Left ventricle myocardium inferior (tissue), 1 donor: ENCODE measurements around the gene NPAS2. TPM values are rescaled to one million over a fixed set of nuclear protein-coding genes. Genes with fewer than 3 reads are reported as not detected.
A peak's percentile ranks its signal among the peaks of the same experiment; 100 is the strongest.

Experiments
- DNase-seq: peaks from one replicate; pipeline ENCODE4 v3.0.0-alpha.2; 2020
- H3K27ac ChIP-seq: fragments of 200-600 bp; replicated peaks from 2 replicates; pipeline ENCODE4 v1.8.0; 2021
- H3K27me3 ChIP-seq: fragments of 200-600 bp; 2 replicates; pipeline ENCODE4 v1.8.0; 2021; ENCODE audit warnings: low read depth
- H3K36me3 ChIP-seq: fragments of 200-600 bp; 2 replicates; pipeline ENCODE4 v1.8.0; 2021
- H3K4me1 ChIP-seq: fragments of 200-600 bp; 2 replicates; pipeline ENCODE4 v1.8.0; 2021
- H3K4me3 ChIP-seq: fragments of 200-600 bp; 2 replicates; pipeline ENCODE4 v1.8.0; 2021; ENCODE audit warnings: mild to moderate bottlenecking, moderate library complexity
- H3K9me3 ChIP-seq: fragments of 200-600 bp; replicated peaks from 2 replicates; pipeline ENCODE4 v1.8.0; 2021
- intact Hi-C: fragments of 100-400 bp; cut with micrococcal nuclease; formaldehyde crosslinking; loops from one replicate; pipeline ENCODE4 v1.11.0; 2022
- total RNA-seq: library from RNA; stranded (reverse); fragmentation: NEBNext Ultra II Directional; extraction: Animal tissue kit (Norgen Biotek cat#: 25700); gene quantifications from one replicate; pipeline ENCODE4 v1.2.1, GENCODE V29; 2021
- TF ChIP-seq, protein P1 (sequence below): fragments of 200-600 bp; IDR thresholded peaks from 2 replicates; pipeline ENCODE4 v1.8.0; 2021; ENCODE audit warnings: antibody characterized with exemption, mild to moderate bottlenecking, borderline replicate concordance
- donor health status: DM: no; HTN: yes; CAD: no; lungs with severe emphysema.

The NPAS2 gene
- total RNA-seq, 1 donor from 2014 or later = 51.0 TPM

DNA sequence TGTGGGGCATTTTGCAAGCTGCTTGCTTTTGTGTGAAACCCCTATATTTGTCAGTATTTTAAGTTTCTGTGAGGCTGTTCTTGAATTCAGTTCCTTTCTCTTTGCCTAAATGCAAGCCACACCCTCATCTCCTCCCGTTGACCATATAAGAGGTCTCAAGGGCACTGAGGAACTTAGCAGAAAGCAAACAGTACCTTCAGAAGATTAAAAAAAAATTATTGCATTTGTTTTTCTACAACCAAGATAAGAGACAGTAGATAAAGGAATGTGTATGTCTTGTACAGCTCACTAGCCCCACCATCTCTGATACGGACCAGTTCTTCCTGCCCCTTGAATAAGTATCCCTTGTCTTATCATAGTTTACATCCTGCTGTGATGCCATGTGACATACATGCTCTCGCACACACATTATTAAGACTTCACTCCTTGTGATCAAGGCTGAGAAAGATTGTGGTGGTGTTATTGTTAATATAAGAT lies 64.2 kb downstream of the NPAS2 start:
- TF ChIP-seq, protein P1, sequence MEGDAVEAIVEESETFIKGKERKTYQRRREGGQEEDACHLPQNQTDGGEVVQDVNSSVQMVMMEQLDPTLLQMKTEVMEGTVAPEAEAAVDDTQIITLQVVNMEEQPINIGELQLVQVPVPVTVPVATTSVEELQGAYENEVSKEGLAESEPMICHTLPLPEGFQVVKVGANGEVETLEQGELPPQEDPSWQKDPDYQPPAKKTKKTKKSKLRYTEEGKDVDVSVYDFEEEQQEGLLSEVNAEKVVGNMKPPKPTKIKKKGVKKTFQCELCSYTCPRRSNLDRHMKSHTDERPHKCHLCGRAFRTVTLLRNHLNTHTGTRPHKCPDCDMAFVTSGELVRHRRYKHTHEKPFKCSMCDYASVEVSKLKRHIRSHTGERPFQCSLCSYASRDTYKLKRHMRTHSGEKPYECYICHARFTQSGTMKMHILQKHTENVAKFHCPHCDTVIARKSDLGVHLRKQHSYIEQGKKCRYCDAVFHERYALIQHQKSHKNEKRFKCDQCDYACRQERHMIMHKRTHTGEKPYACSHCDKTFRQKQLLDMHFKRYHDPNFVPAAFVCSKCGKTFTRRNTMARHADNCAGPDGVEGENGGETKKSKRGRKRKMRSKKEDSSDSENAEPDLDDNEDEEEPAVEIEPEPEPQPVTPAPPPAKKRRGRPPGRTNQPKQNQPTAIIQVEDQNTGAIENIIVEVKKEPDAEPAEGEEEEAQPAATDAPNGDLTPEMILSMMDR = no peak
- intact Hi-C loops = no loop called here
- Histone ChIP-seq H3K36me3 (no peaks in the 10 kb centered on the region), H3K4me3 (no peak overlapping the region), H3K27me3 (no peaks in the 10 kb centered on the region), H3K4me1 (peaks cover 72% of the 10 kb centered on the region), H3K27ac (no peak overlapping the region), H3K9me3 (no peaks in the 10 kb centered on the region)
- no peak for DNase-seq

DNA sequence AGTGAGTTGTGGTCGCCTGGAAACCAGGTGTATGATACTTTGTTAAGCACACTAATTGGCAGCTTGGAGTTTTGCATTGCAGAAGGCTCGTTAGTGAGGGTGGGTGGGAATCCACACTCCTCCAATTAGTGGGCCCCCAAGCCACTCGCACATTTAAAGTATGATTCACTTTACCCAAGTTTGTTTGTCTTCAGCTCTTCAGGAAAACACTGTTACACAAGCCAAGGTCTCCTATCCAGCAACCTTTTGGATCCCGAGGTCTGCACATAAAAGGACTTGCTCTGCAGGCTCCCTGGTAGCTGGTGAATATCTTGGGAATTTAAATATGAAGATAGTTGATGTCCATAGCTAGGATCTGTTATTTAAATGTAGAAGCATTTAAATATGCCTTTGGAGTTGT lies 66.1 kb downstream of the NPAS2 start:
- no peaks in the 10 kb centered on the region for H3K27me3 ChIP-seq
- H3K27ac ChIP-seq = no peak overlapping the region
- no peak overlapping the region for H3K4me3 ChIP-seq
- no peaks in the 10 kb centered on the region for H3K36me3 ChIP-seq
- DNase-seq = no peak
- H3K9me3 ChIP-seq = no peaks in the 10 kb centered on the region
- peaks cover 76% of the 10 kb centered on the region for H3K4me1 ChIP-seq
- intact Hi-C loops = no loop called here
- TF ChIP-seq, protein P1 = no peak

GRCh38 chr2:100887039-100887578 lies 67.2 kb downstream of the NPAS2 start:
- Histone ChIP-seq H3K27me3 (no peaks in the 10 kb centered on the region), H3K4me1 (peaks cover 82% of the 10 kb centered on the region), H3K27ac (peak overlapping the region; percentile 50), H3K4me3 (no peak overlapping the region), H3K36me3 (no peaks in the 10 kb centered on the region), H3K9me3 (no peaks in the 10 kb centered on the region)
- intact Hi-C loops = no loop called here
- TF ChIP-seq, protein P1 = no peak
- DNase-seq = no peak

DNA sequence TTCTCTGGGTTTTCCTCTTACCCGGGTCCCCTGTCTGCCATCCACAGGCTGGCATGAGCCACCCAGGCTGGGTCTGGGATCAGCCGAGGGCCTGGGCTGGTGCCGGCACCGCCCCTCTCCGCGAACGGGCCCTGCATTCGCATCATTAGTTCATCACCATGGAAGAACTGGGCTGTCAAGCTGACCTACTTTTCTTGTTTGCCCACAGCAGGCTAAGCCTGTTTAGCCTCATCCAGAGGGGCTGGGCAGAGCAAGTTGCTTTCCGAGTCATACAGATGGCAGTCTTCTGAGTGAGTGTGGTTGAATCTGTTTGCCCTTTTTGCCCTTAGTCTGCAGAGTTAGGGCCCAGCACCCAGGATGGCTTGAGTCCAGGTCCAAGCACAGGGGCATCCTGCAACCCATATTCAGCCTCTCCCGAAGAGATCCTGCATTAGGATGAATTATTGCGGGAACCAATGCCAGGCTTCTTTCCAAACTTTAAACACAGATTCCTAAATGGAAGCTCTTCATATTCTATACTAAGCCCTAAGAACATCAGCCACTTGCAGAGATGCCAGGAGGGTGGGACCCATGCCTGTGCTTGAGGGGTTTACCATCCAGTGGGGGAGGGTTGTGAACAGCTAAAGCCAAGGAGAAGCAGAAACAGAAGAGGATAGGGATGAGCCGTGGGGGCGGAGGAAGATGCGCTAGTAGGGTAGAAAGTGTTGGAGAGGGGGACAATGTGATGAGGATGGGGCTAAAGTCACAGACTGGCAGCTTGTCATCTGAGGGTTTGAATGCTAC lies 68.0 kb downstream of the NPAS2 start:
- Histone ChIP-seq H3K36me3 (no peaks in the 10 kb centered on the region), H3K27ac (peak overlapping the region; percentile 50), H3K4me3 (no peak overlapping the region), H3K27me3 (no peaks in the 10 kb centered on the region), H3K4me1 (peaks cover 84% of the 10 kb centered on the region), H3K9me3 (no peaks in the 10 kb centered on the region)
- intact Hi-C loops = no loop called here
- TF ChIP-seq, protein P1 = no peak
- DNase-seq = no peak

DNA sequence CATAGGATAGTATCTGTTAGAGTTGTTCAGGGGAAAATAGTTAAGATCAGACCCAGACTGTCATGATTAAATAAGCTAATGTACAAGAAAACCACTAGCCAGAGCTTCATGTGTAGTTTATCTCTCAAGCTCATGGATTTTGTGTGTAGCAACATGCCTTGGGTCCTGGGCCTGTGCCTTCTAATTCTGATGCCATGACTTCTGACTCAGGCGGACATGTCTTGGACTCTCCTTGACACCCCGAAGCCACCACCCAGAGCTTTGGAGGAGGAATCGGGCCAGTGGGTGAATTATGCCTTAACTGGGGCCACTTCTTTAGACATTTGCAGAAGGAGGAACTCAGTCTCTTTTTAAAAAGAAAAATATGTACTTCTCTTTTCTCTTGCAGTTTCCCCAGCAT lies 68.7 kb downstream of the NPAS2 start:
- intact Hi-C loops = no loop called here
- no peak overlapping the region for H3K27ac ChIP-seq
- H3K36me3 ChIP-seq = no peaks in the 10 kb centered on the region
- H3K9me3 ChIP-seq = no peaks in the 10 kb centered on the region
- H3K4me3 ChIP-seq = no peak overlapping the region
- no peak for DNase-seq
- peaks cover 84% of the 10 kb centered on the region for H3K4me1 ChIP-seq
- H3K27me3 ChIP-seq = no peaks in the 10 kb centered on the region
- TF ChIP-seq, protein P1 = no peak
